ENCODE results near the gene MCC.
"Not testable (repeated sequence)": the region's sequence is repeated elsewhere in the genome, so short reads cannot be mapped to it uniquely, and the experiment has no call there.

Gene MCC

DNA sequence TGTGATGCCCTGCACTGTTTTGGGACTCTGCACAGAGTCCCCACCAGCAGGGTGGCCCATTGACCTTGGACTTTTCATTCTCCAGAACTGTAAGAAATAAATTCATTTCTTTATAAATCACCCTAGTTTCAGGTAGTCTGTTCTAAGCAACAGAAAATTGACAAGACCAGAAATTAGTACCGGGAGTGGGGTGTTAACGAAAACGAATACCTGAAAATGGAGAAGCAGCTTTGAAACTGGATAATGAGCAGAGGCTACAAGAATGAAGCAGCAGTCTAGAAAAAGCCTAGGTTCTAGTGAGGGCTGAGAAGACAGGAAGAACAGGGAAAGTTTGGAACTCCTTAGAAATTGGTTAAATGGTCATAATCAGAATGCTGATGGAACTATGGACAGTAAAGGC lies 2.1 kb upstream of the MCC start:
- no peak for DNase-seq (ENCODE audit: low spot score)

GRCh38 chr5:113489299-113489698 lies 1.0 kb upstream of the MCC start:
- peak; percentile 80 for DNase-seq (ENCODE audit: low spot score)

- DNase-seq (ENCODE audit: low spot score): no peak
These were observed 462 bp upstream of the MCC start for GRCh38 chr5:113488645-113489184.

- DNase-seq (ENCODE audit: low spot score): no peak
These were observed 855 bp downstream of the MCC start for GRCh38 chr5:113487416-113487780.

DNA sequence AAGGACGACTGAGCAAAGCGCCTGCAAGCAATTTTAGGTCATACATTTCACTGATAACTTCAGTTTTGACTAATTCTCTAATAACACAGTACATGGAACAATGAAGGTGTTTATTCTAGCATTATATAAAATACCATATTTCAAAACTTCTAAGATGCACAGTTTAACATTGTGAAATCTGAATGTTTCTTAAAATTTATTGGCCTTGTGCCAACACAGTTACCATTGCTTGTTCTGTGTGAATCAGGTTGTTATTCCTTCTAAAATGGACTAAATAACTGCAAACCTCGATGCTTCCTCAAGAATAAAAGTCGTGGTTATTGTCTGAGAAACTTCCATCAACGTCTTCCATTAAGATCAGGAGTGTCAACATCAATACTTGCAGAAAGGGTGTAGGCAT lies 8.0 kb downstream of the MCC start:
- DNase-seq (ENCODE audit: low spot score): no peak

- DNase-seq (ENCODE audit: low spot score): no peak
These were observed 9.6 kb downstream of the MCC start for GRCh38 chr5:113478691-113479090.

GRCh38 chr5:113474100-113474728 lies 14.0 kb downstream of the MCC start:
- DNase-seq (ENCODE audit: low spot score): no peak

GRCh38 chr5:113463032-113463431 lies 25.2 kb downstream of the MCC start:
- DNase-seq (ENCODE audit: low spot score): no peak

DNA sequence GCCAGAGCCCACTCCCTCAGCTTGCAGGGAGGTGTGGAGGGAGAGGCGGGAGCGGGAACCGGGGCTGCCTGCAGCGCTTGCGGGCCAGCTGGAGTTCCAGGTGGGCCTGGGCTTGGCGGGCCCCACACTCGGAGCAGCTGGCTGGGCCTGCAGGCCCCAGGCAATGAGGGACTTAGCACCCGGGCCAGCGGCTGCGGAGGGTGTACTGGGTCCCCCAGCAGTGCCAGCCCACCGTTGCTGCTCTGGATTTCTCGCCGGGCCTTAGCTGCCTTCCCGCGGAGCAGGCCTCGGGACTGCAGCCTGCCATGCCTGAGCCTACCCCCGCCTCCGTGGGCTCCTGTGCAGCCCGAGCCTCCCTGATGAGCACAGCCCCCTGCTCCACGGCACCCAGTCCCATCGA lies 31.1 kb downstream of the MCC start:
- DNase-seq (ENCODE audit: low spot score): not testable (repeated sequence)

- no peak for DNase-seq (ENCODE audit: low spot score)
These were observed 35.3 kb downstream of the MCC start for GRCh38 chr5:113452941-113453340.

DNA sequence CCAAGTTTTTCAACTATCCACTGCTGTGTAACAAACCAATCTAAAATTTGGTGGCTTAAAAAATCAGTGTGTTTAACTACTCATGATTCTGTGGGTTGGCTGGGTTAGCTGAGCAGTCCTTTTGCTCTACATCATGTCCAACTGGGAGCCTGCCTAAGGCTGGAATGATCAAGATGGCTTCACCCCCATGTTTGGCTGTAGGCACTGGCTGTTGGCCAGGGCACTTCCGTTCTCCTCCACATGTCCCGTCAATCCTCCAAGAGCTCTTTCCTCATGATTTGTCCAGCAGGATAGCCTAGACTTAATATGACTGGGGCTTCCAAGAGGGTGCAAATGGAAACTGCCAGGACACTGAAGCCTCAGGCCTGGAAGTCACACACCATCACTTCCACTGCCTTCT lies 36.5 kb downstream of the MCC start:
- no peak for DNase-seq (ENCODE audit: low spot score)

- DNase-seq (ENCODE audit: low spot score): no peak
These were observed 37.3 kb downstream of the MCC start for GRCh38 chr5:113450929-113451328.

- DNase-seq (ENCODE audit: low spot score): no peak
These were observed 37.8 kb downstream of the MCC start for GRCh38 chr5:113450462-113450861.

- no peak for DNase-seq (ENCODE audit: low spot score)
These were observed 40.0 kb downstream of the MCC start for GRCh38 chr5:113448252-113448651.

GRCh38 chr5:113447498-113448050 lies 40.7 kb downstream of the MCC start:
- DNase-seq (ENCODE audit: low spot score): peak; percentile 1

DNA sequence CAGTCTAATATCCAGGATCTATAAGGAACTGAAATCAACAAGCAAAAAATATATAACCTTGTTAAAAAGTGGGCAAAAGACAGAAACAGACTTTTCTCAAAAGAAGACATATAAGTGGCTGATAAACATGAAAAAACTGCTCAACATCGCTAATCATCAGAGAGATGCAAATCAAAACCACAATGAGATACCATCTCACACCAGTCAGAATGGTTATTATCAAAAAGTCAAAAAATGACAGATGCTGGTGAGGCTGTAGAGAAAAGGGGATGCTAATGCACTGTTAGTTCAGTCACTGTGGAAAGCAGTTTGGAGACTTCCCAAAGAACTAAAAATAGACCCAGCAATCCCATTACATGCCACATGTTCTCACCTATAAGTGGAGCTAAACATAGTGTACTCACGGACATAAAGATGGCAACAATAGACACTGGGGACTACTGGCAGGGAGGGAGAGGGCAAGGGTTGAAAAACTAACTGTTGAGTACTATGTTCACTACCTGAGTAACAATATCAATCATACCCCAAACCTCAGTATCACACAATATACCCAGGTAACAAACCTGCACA lies 41.8 kb downstream of the MCC start:
- DNase-seq (ENCODE audit: low spot score): no peak

- DNase-seq (ENCODE audit: low spot score): no peak
These were observed 51.1 kb downstream of the MCC start for GRCh38 chr5:113437111-113437510.

GRCh38 chr5:113435575-113435974 lies 52.7 kb downstream of the MCC start:
- no peak for DNase-seq (ENCODE audit: low spot score)

DNA sequence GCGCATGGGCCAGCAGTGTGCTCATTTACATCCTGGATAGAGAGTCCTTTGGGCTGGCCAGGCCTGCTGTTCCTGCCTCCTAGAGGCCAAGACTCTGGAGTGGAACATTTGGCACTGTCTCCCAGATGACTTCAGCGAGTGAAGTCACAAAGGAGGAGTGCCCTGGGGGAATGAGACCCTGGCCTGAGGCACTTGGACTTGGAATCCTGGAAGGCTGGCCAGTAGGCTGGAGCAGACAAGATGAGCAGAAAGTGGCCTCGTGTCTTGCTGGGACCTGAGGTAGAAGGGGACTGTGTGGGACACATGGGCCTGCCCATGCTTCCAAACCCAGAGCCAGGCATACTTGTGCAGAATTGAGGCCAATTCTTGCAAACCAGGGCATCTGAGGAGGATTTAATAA lies 53.4 kb downstream of the MCC start, which contains the start of gene TSSK1B:
TSSK1B (minus strand) TSS at position 101 of the 400 bp plus-strand sequence. CDS start 150 bp downstream, outside the sequence.
- DNase-seq (ENCODE audit: low spot score): no peak

- no peak for DNase-seq (ENCODE audit: low spot score)
These were observed 54.2 kb downstream of the MCC start for GRCh38 chr5:113433862-113434612.

DNA sequence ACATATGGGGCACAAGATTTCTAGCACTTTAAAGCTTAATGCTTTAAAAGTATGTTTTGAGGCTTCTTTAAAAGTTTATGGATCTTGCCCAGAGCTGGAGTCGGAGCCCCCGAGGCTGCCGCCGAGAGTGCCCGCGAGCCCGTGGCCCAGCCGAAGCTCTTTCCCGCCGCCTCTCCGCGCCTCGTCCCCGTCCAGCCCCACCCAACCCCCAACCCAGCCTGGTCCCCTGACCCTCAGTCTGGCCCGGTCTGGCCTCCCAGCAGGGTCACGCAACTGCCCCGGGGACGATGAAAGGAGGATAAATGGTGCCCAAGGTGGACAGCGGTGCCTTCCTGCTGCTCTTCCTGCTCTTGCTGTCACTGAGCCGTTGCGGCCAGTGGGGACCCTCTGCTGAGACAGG lies 55.2 kb downstream of the MCC start:
- DNase-seq (ENCODE audit: low spot score): no peak

DNA sequence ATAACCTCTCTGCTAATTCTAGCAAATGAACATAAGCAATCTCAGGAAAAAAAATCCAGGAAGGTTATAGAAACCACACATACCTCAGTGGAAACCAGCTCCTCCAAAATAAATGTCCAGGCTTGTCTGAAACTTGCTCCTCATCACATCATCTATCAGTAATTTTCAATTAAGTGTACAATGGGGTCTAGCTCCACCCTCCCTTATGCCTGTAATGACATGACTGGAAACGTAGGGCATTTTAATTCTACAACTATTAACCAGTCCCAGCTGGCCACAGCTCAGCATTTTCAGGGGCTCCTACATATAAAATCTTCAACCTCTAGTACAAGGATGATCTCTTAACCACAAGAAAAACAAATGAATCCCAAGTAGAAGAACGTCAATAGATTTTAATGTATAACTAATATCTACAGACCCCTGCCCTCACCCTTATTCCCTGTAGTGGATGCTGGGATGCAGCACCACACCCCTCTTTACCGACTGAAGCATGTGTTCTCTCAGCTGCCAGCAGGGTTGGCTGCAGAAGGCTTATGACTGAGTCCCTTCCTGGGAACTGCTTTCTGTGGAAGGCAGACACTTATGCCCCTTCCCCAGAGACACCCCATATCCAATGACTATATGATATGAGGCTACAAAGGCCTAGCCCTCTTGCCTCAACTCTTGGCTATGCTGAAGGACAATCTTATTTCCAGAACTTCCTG lies 60.2 kb downstream of the MCC start:
- no peak for DNase-seq (ENCODE audit: low spot score)
